ENCODE data around the gene SFI1. TPM values are rescaled to one million over a fixed set of nuclear protein-coding genes. Genes with fewer than 3 reads are reported as not detected.

The SFI1 gene
- total and polyA plus RNA-seq, 2 of the 8 experiments (the other 6 are each of a cell fraction or from before 2014, with no cell fraction given), result 10.4 to 30.1 TPM

DNA sequence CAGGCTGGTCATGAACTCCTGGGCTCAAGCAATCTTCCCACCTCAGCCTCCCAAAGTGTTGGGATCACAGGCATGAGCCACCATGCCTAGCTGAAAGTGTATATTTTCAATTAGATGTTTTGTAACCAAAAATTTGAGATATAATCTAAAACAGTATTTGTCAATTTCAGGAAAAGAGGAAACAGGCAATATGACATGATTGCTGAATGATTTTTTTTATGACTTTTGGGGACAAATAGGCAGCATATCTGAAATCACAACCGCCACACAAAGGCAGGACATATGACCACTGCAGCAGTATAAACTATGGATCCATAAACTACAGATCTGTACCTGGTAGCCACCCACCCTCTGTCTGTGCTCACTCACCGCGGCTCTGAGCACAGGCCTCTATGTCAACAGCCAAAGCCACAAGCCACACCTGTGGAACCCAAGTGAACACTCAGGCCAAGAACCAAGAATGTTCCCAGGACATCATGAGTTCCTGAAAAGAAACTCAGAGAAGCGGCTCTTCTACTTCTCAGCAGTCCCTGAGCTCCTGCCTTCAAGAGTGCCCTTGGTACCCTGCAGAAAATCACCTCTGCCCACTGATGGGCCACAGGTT lies 143.2 kb downstream of the SFI1 start (continued):
- TF ChIP-seq SIN3A (conservative IDR thresholded peaks at IDR 0.05 in 1 of 2, IDR thresholded peaks at IDR 0.05 in 1 of 2; ENCODE audit: low read depth in 1 of 2, low read length in 2 of 2) (no peak), JUND (IDR thresholded peaks at IDR 0.05; ENCODE audit: low read length) (no peak), RNF2 (IDR thresholded peaks at IDR 0.05; ENCODE audit: borderline replicate concordance, low read depth, low read length, missing control alignments, poor library complexity, severe bottlenecking) (no peak)
- TF ChIP-seq, protein P1, sequence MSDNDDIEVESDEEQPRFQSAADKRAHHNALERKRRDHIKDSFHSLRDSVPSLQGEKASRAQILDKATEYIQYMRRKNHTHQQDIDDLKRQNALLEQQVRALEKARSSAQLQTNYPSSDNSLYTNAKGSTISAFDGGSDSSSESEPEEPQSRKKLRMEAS (IDR thresholded peaks at IDR 0.05), result no peak
